A204.1 (cell line): ENCODE results near the gene CPA2.

Experiments used
- FAIRE-seq: peaks from 2 replicates; lab custom pipeline; 2012; peaks lifted over from hg19 to GRCh38; lab: Jason Lieb, UNC

Gene CPA2

DNA sequence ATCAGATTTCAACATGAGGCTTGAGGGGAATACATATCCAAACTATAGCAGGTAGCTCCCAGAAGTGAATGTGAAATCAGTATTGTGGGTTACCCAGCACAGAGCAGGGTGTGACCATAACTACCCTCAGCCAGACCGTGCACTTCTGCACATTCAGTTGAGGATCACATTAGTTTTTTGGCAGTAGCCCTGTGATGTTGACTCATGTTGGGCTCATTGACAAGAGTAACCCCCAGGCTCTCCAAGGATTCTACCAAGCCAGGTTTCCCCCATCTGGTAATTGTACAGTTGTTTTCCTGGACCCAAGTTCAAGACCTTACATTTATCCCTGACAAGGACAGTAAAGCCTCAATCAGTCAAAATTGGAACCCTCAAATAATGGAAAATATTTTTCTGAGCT, 14.6 kb downstream of the CPA2 start:
- no peak for FAIRE-seq

DNA sequence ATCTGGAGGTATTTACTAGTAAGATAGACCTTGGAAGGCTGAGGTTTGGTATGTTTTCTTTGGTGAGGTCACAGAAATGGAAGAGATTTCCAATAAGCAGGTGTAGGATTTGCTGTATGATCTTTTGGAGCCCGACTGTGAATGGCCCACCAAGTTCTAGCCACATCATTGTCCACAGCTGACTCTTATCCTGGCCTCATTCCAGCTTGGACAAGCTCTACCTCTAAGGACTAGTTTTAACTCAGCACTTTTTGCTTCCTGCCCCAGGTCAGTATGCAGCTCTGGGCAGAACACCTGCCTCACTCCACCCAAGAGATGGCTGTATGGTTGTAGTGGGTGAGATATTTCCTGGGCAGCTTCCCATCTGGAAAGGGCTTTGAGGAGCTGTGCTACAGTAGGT, 20.2 kb downstream of the CPA2 start:
- FAIRE-seq = no peak

DNA sequence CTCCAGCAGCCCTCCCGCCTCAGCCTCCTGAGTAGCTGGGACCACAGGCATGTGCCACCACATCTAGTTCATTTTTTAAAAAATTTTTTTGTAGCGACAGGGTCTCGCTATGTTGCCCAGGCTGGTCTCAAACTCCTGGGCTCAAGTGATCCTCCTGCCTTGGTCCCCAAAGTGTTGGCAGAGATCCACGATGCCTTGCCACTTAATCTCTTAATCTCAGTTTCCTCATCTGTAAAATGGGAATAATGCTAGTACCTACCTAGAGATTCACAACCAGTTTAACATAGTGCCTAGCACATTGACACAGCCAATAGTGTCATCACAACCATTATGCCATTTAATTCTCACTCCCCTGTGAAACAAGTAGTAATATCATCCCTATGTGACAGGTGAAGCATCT, 21.5 kb downstream of the CPA2 start:
- no peak for FAIRE-seq

DNA sequence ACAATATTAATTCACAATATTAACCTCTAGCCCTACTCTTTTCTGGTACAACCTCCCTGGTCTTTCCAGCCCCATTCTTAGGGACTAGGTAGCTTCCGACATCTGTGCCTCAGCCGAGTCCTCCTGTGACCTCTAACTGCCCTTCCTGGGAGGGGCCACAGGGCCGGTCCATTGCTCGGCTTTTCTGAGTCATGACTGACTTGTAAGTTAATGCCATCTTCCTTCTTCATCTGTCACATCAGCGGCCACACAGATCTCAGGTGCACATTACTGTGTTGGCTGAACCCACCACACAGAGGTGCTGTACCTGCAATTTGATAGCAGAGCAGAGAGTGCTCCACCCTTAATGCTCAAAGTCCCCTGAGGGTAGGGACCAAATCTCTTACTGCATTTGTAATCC, 22.2 kb downstream of the CPA2 start:
- FAIRE-seq = no peak

DNA sequence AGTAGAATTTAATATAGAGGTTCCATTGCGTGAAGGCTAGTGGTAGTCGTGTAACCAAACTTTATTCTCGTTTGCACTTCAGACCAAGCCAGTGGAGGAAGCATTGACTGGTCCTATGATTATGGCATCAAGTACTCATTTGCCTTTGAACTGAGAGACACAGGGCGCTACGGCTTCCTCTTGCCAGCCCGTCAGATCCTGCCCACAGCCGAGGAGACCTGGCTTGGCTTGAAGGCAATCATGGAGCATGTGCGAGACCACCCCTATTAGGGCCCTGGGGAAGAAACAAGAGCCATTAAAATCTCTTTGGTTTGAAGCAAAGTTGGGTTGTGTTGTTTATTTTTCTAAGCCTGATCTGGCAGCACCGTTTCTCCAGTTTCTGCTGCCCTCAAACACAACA, 22.8 kb downstream of the CPA2 start:
- FAIRE-seq = no peak

DNA sequence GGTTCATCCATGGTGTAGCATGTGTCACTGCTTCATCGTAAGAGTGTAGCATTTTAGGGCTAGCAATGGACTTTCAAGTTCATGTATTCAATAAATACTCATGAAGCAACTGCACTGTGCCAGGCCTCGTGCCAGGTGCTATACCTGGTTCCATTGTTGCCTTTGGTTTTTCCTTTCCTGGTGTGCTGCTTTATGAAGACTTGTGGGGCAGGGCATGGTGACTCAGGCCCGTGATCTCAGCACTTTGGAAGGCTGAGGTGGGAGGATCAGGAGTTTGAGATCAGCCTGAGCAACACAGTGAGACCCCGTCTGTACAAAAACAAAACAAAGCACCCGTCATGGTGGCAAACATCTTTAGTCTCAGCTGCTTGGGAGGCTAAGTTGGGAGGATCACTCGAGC, 24.1 kb downstream of the CPA2 start:
- no peak for FAIRE-seq

DNA sequence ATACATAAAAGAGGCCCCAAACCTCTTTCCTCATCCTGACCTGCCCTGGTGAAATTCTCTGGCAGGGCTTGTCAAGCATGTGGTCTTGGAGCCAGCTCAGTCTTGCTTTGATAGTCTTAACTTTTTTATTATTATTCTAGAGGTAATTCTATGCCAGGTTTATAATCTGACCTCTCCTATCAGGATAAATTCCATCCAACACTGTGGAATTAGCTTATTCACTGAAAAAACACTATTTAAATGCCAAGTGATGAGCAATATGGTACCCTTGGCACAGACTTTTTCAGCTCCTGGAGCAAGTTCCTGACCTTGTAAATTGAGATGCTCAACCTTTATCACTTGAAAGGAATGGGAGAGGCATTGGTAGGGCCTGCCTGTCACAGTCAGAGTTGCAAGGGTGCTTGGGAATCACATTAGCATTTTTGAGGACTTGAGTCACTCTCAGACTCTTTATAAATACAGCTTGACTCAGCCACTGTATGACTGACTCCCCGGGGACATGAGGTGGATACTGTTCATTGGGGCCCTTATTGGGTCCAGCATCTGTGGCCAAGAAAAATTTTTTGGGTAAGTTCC, 26.1 kb downstream of the CPA2 start, which contains the start of gene CPA4:
CPA4 (plus strand) TSS at position 480 of the 576 bp plus-strand sequence; CDS start at position 500, 20 bp downstream.
- FAIRE-seq = no peak

DNA sequence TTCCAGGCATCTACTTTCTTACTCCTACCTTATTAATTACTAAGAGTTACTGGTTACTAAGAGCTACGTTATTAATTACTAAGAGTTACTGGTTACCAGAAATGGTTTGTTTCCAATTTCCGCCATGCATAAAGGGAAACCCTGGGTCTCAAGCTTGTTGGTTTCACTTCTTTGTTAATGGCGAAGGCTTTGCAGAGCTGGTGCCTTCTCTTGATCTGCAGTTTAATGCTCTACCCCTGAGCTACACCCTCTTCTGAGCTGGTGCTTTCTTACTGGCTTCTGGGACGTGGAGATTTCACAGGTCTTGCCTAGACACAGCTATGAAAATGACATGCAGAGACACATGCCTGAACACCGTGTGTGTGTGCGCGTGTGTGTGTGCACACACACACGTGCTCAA, 26.9 kb downstream of the CPA2 start:
- no peak for FAIRE-seq

DNA sequence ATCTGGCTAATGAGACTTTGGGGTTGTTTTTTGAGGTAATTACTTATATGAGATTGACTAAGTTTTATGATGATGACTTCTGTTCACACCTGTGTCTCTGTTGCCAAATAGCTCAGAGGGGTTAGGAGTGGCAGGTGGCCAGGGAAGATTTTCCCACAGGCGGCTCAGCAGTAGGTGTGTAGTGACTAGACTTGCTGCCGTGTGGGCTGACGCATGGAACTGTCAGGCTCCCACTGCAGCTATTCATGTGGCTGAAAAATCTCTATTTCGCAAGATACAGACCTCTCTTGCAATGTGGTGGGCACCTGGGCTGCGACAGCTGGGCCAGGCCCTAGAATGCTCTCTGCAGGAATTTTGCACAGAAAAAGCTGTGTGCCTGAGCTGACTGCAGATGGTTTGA, 27.7 kb downstream of the CPA2 start:
- no peak for FAIRE-seq

DNA sequence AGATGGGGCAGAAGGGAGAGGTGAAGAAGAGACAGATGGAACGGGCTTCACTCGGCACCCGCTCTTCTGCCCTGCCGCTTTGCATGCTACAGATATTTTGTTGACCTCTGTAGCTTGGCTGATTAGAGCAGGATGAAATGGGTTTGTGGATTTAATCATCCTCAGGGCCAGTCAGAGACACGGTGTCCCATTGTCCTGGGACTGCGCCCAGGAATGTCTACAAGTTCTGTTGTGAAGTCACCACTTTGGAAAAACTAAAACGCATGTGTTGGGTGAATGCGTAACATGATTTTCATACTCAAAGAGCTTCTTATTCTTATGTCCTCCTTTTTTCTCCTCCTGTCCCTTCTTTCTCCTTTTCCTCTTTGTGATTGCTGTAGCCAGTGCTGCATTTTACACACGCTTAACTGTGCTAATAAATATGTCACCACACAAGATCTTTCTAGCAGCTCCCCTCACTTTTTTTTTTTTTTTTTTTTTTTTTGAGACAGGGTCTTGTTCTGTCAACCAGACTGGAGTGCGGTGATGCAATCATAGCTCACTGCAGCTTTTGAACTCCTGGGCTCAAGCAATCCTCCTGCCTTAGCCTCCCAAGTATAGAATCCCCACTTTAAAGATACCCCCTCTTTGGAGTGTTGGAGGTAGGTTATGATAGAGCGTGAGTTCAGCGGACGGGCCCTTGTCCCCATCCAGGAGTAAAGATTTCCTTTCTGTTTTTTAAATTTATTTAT, 29.7 kb downstream of the CPA2 start:
- FAIRE-seq = no peak

DNA sequence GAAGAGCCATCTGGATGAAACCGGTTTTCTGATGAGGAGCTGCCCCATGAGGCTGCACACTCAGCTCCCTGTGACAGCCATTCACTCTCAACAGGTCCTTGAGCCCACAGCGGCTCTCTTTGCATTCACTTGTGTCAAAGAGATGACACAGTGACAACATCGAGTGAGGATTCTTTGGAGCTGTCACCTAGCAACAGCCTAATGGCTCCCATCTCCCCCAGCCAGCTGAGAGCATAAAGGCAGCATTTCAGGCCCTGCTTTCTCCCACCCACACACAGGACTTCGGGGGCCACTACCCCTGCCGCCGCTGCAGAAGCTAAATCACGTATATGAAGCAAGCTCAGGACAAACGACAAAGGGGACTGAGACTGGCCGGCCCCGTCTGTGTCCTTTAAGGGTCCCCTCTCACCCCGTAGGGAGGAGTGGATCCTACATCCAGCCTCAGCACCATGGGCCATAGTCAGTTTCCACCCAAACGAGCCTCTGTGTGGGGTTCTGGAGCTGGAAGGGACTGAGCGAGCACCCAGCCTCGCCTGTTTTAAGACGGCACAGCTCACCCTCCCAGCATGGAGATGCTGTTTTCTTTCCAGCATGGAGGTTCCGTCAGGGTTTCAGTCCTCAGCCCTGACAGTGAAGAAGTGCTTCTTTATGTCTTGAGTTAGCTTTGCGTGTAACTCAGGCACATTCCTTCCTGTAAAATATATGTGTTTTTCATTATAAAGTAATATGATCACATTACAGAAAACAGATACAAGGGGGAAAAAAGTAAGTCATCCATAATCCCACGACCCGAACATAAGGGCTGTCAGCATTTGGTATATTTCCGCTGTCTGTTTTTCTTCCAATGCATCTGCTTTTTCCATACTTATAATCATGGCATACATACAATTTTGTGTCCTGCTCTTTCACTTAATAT, 31.2 kb downstream of the CPA2 start:
- FAIRE-seq = no peak

DNA sequence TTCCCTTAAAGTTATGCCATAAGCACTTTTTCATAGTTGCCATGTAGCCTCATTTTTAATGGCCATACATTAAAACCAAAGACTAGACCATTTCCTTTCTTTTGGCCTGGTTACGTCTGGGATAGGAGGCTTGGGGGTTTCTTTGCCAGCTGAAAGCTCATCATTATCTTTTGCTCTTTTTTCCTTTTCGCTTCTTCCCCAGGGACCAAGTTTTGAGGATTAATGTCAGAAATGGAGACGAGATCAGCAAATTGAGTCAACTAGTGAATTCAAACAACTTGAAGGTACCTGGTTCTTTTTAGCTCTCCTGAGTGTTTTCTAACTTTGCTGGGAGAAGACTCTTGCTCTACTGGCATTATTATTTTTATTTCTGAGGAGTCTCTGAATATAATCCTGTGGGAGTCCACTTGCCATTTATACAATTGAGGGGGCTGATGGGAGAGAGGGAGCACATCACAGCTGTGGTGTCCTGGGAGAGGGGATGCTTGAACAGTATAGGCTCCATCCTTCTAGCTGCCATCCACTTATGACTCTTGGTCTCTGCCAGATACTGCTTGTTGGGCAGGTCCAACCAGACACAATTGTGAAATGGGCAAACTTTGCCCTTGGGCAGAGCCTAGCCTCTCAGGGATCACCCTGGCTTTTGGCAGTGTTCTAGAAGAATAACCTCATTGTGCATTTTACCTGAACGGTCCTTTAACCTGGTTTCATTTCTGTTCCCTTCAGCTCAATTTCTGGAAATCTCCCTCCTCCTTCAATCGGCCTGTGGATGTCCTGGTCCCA, 32.1 kb downstream of the CPA2 start:
- no peak for FAIRE-seq

DNA sequence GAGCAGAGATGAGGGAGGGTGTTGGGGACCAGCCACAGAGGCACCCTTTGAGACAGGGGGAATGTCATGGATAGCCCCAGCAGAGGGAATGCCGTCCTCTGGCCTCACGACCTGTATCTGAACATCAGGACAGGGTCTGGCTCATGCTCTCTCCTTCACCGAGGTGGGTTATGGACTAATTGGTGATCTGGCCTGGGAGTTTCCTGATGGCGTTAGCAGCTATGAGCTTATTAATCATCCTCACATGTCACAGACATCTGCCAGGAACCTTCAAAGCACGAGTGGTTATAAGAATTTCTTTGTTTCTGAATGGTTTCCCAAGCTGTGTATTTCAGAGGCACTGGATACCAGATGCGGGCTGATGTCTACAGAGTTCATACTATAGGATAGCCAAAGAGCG, 33.2 kb downstream of the CPA2 start:
- FAIRE-seq = no peak

DNA sequence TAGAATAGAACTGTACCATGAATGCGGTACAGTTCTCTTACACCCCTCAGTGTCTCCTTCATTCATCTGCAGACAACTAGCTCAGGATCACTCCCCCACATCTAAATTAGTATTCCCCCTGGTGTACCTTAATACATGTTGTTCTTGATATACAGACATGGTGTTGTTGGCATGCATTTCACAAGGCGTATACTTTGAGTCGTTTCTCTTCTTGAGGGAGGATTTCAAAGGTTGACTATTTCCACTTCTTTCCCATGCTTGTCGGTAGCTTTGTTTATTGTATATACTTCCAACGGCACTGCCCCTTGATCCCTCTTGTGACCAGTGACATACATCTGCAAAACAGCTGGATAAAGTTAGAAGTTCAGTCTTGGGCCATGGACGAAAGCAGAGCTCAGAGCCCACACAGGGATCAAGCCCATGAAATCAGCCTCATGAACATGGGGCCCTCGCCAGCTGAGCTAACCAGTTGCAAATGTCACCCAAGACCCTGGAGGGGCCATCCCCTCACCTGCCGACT, 34.9 kb downstream of the CPA2 start:
- FAIRE-seq = no peak

DNA sequence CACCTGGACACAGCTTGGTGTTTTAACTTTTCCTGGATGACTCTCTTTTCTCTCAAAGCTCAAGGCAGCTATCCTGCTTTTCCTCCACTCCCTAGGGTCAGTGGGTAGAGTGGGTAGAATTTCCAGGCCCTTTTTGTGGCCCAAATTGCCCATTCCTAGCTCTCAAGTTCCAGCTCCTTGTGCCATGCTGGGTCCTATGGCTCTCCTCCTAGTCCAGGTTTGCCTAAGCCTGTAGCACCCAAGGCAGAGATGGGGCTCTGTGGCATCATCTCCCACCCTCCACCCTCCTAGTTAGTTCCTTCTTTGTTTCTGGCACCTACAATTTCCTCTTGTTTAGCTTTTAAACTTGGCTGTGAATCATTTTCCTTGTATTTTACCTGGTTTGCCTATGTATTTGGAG, 36.0 kb downstream of the CPA2 start:
- no peak for FAIRE-seq

DNA sequence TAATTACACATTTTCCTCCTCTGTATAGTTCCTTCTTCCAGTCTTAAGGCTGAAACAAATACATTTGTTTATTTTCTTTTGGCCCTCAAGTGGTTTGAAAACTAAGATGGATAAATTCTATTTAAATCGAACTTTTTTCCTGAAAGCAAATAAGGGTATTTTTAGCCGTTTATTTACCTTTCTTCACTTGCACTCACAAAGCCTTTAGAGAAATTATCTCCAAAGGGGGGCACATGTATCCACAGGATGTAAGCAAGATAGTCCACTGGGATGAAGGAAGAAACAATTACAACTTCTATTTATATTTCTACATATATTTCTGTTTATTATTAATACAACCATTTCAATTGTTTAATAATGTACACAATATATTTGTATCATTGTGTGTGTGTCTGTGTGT, 36.5 kb downstream of the CPA2 start:
- FAIRE-seq = peak; percentile 9

DNA sequence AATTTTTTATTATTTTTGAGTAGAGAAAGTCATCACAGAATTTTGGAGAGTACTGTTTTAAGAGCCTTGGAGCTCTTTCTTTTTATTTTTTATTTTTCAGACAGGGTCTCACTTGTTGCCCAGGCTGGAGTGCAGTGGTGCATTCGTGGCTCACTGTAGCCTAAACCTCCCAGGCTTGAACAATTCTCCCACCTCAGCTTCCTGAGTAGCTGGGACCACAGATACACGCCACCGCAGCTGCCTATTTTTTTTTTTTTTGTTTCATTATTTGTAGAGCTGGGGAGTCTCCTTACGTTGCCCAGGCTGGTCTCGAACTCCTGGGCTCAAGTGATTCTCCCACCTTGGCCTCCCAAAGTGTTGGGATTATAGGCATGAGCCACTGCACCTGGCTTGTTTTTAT, 36.9 kb downstream of the CPA2 start:
- no peak for FAIRE-seq

DNA sequence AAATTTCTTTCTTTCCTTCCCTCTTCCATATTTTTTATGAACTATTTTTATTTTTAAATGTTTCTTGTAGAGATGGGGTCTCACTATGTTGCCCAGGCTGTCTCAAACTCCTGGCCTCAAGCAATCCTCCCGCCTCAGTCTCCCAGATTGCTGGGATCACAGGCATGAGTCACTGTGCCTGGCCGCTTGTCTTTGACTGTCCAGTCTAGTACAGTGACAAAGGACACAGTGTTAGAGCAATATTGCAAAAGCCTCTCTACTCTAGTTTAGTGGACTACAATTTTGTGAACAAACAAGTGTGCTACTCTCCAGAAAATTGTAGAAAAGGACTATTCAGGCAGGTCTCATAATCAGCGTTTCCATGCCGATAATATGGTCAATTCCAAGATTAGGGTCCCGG, 37.3 kb downstream of the CPA2 start:
- FAIRE-seq = no peak

DNA sequence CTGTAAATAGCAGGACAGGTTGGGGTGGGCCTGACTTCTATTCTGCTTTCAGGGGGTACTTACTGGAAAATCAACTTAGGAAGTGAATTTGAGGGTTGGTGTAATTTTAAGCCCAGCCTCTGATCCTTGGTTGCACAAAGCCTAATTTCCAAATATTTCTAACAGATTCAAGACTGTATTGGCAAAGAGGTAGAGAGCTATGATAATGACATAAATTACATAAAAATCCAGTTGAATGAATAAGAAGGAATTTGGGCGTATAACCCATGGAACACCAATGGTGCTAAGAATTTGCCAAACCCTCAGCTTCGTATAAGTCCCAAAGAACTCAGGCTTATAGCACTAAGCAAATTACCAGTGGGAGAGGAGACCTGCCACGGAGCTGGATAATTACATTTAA, 38.2 kb downstream of the CPA2 start:
- no peak for FAIRE-seq

DNA sequence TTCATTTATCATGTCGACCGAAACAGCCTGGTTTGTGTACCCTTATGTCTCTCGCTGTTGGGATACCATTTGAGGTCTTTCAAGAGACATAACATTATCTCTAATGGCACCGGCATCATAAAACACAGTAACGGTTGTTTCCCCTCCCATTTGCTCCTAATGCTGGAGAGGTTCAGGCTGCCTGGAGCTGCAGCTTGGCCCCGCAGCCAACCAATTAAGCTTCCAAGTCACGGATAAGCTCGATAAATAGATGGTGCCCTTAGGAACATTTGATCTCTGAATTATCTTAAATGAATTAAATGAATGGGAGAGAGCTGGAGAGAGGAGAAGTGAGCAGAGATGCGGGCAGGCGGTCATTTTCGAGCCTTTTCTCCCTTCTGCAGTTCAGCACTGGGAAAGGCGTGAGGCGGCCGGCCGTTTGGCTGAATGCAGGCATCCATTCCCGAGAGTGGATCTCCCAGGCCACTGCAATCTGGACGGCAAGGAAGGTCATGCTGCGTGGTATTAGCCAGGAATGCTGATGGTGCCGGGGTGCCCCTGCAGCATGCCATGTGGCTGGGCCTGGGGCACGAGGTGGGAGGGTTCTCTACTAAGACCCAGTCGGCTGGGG, 38.9 kb downstream of the CPA2 start:
- no peak for FAIRE-seq

DNA sequence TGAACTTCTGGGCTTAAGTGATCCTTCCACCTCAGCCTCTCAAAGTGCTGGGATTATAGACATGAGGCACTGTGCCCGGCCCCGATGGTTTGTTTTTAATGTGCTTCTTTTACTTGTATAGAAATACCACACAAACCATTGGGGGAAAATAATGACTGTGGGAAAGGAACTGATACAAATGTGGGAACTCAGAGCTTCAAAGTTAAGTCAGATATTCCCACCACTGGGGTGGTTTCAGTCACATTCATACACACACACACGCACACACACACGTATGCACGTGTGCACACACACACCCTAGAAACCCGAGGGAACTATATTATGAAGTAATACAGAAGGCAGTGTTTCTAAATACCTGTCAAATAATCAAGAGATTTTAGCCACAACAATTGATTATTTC, 43.3 kb downstream of the CPA2 start:
- FAIRE-seq = no peak

DNA sequence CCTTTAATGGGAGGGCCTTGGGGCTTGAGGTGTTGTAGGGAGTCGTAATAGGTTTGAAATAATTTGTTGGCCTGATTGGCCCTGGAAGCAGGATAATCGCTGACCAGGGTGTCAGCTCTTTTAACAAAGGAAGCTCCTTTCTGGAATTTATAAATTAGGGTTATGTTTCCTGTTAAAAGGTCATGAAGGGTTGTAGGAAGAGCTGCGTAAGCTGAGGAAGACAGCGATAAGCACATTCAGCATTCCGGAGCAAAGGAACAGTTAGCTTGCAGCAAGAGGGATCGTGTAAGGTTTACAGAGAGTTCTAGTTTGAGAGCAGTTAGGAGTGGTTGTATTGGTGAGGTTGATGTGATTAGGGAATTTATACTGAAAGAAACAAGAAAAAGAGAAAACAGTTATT, 47.6 kb downstream of the CPA2 start:
- FAIRE-seq = no peak
